ENCODE results near the gene THRB. TPM values are rescaled to one million over a fixed set of nuclear protein-coding genes. Genes with fewer than 3 reads are reported as not detected.

Gene THRB
- polyA plus RNA-seq, 1 experiment = 0.83 TPM

DNA sequence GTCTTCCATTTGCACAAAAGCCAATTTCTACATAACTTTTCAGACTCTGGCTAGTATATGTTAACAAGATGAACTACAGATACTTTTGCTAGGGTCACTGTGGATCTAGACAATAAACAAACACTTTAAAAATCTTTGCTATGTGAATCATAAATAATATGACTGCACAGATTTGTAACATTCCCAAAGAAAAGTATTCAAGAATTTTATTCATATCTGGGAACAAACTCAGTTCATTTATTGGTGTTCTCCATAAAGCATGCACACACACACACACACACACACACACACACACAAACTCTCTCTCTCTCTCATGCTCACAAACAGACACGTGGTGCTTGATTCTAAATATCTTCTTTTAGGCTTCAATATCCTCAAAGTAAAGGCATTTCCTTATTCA lies 18.8 kb upstream of the THRB start:
- no peak overlapping the region for H3K4me3 ChIP-seq (ENCODE audit: low read depth, low read length)
- CTCF ChIA-PET = interaction anchor here (0.8 kb wide), 1 partner anchor 266 kb away, joined by 4 read pairs; no protein-coding TSS in a partner anchor
- POLR2A ChIA-PET = no interaction called here
- no peaks in the 10 kb centered on the region for H3K36me3 ChIP-seq (ENCODE audit: control insufficient read depth, insufficient read depth, low read length)
- TF ChIP-seq, protein P1, sequence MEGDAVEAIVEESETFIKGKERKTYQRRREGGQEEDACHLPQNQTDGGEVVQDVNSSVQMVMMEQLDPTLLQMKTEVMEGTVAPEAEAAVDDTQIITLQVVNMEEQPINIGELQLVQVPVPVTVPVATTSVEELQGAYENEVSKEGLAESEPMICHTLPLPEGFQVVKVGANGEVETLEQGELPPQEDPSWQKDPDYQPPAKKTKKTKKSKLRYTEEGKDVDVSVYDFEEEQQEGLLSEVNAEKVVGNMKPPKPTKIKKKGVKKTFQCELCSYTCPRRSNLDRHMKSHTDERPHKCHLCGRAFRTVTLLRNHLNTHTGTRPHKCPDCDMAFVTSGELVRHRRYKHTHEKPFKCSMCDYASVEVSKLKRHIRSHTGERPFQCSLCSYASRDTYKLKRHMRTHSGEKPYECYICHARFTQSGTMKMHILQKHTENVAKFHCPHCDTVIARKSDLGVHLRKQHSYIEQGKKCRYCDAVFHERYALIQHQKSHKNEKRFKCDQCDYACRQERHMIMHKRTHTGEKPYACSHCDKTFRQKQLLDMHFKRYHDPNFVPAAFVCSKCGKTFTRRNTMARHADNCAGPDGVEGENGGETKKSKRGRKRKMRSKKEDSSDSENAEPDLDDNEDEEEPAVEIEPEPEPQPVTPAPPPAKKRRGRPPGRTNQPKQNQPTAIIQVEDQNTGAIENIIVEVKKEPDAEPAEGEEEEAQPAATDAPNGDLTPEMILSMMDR (IDR thresholded peaks at IDR 0.05; ENCODE audit: insufficient read depth, low read depth, low read length) = no peak
- peaks cover 3% of the 10 kb centered on the region for H3K27me3 ChIP-seq (ENCODE audit: control insufficient read depth, insufficient read depth, low read length)
- peak; percentile 54 for DNase-seq (ENCODE audit: low read depth)

DNA sequence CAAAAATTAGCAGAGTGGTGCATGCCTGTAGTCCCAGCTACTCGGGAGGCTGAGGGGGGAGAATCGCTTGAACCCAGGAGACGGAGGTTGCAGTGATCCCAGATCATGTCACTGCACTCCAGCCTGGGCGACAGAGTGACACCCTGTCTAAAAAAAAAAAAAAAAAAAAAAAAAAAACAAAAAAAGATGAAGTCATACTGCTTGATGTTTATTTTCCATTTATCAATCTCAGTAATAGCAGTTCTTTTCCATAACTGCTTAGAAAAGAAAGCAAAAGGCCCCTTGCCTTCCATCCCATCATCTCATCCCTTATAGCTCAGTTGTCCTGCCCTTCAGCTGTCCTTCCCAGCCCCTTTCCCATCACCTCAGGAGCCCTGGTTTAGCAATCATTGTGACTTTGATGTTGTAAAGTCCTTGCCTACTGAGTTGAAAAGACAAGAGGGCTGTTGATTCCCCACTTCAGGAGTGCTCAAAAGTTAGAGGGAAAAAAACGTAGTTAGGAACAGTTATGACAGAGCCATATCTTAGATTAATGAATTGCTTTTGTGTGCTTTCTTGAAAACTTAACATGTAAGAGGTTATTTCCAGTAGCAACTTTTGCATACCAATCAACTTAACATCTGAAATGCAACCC lies 18.0 kb upstream of the THRB start:
- ChIA-PET CTCF (no interaction called here), POLR2A (no interaction called here)
- DNase-seq (ENCODE audit: low read depth) = no peak
- Histone ChIP-seq H3K27me3 (ENCODE audit: control insufficient read depth, insufficient read depth, low read length) (peaks cover 3% of the 10 kb centered on the region), H3K4me3 (ENCODE audit: low read depth, low read length) (no peak overlapping the region), H3K36me3 (ENCODE audit: control insufficient read depth, insufficient read depth, low read length) (no peaks in the 10 kb centered on the region)
- TF ChIP-seq, protein P1 (IDR thresholded peaks at IDR 0.05; ENCODE audit: insufficient read depth, low read depth, low read length) = no peak

DNA sequence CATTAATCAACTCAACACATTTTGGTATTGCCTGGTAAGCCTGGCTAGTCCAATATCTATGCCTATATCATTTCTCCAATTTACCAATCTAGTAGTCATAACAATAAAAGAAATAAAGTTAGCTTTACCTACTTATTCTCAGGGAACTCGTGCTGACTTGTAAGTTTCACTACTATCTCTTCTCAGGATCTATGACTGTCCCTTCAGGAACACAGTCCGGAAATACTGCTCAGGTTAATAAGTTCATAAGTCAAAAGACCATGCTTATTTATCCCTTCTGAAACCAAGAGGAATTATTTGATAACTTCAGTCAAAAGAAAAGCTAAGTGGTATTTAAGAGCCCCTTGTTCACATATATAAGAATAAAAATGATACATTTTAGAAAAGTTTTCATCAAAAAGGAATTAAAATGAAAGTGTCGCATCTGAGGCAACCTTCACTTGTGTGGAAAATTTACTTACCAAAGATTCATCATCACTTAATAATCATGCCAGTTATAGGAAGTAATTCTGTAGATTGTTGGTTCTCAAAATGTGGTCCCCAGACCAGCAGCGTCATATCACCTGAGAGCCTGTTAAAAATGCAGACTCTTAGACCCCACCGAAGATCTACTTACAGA lies 15.5 kb upstream of the THRB start:
- Histone ChIP-seq H3K36me3 (ENCODE audit: control insufficient read depth, insufficient read depth, low read length) (no peaks in the 10 kb centered on the region), H3K27me3 (ENCODE audit: control insufficient read depth, insufficient read depth, low read length) (no peaks in the 10 kb centered on the region), H3K4me3 (ENCODE audit: low read depth, low read length) (no peak overlapping the region)
- TF ChIP-seq, protein P1 (IDR thresholded peaks at IDR 0.05; ENCODE audit: insufficient read depth, low read depth, low read length) = no peak
- ChIA-PET CTCF (no interaction called here), POLR2A (no interaction called here)
- no peak for DNase-seq (ENCODE audit: low read depth)

DNA sequence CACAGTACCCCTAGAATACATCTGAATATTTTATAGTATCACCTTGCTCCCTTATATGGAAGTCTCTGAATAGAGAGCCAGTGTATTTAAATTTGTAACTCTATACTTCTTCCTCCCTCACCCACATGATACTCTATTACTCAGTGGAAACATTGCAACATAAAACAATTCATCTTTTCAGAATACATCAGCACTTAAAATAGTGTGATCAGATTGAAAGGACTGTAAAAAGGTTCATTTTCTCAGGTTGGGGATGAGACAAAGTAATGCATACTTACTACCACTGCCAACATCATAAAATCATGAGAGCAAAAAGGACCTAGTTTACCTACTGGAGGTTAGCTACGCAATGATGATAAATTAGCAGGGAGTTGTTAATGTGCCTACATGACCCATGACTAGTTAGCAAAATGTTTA lies 13.8 kb upstream of the THRB start:
- TF ChIP-seq, protein P1 (IDR thresholded peaks at IDR 0.05; ENCODE audit: insufficient read depth, low read depth, low read length) = no peak
- Histone ChIP-seq H3K36me3 (ENCODE audit: control insufficient read depth, insufficient read depth, low read length) (no peaks in the 10 kb centered on the region), H3K27me3 (ENCODE audit: control insufficient read depth, insufficient read depth, low read length) (no peaks in the 10 kb centered on the region), H3K4me3 (ENCODE audit: low read depth, low read length) (no peak overlapping the region)
- no peak for DNase-seq (ENCODE audit: low read depth)
- ChIA-PET POLR2A (no interaction called here), CTCF (interaction anchor here (1.2 kb wide), 1 partner anchor 12 kb away, joined by 3 read pairs; no protein-coding TSS in a partner anchor)

DNA sequence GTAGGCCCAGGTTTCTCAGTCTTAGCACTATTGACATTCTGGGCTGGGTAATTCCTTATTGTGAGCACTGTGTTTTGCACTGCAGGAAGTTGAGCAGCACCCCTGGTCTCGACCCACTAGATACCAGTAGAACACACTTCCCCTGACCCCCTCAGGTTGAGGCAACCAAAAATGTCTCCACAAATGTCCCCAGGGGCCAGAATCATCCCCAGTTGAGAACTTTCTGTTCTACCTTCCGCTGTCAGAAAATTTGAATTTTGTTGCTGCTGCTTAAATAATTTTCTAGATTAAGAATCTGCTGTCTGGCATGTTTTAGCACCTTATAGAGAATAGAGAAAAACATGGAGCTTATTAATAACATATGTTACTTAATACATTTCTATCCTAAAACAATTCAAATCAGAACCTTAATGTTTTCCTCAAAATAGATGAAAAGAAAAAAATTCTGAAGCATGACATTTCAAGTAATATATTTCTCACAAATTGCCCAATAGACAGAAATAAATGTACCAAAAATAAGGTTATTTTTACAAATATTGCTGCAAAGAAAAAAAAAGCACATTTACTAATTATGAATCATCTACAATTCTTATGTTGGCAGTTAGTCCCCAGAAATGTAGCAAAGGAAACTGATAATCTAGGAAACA lies 13.2 kb upstream of the THRB start:
- DNase-seq (ENCODE audit: low read depth) = no peak
- Histone ChIP-seq H3K27me3 (ENCODE audit: control insufficient read depth, insufficient read depth, low read length) (no peaks in the 10 kb centered on the region), H3K4me3 (ENCODE audit: low read depth, low read length) (no peak overlapping the region), H3K36me3 (ENCODE audit: control insufficient read depth, insufficient read depth, low read length) (no peaks in the 10 kb centered on the region)
- TF ChIP-seq, protein P1 (IDR thresholded peaks at IDR 0.05; ENCODE audit: insufficient read depth, low read depth, low read length) = no peak
- ChIA-PET CTCF (no interaction called here), POLR2A (no interaction called here)
